Astrocyte (in vitro differentiated cells and primary cell): ENCODE results near the gene NR3C1. TPM values are rescaled to one million over a fixed set of nuclear protein-coding genes. Genes with fewer than 3 reads are reported as not detected.

Experiments
- DNase-seq: peaks from one replicate; pipeline ENCODE4 v3.0.0-alpha.2; 2010; ENCODE audit warnings: low read depth
- FAIRE-seq: peaks from 2 replicates; lab custom pipeline; 2011; peaks lifted over from hg19 to GRCh38; lab: Jason Lieb, UNC
- H2AFZ ChIP-seq: 2 replicates; pipeline ENCODE4 v1.6.0; 2012; ENCODE audit warnings: low read depth, low read length, inconsistent platforms
- H3K27ac ChIP-seq: 2 replicates; pipeline ENCODE4 v1.5.1; 2011; ENCODE audit warnings: low read depth, low read length, inconsistent platforms
- H3K27me3 ChIP-seq: 2 replicates; pipeline ENCODE4 v1.6.0; 2011; ENCODE audit warnings: low read length, inconsistent platforms; ENCODE audit not compliant: insufficient read depth
- H3K36me3 ChIP-seq: 2 replicates; pipeline ENCODE4 v1.5.1; 2011; ENCODE audit warnings: low read length, inconsistent platforms; ENCODE audit not compliant: insufficient read depth
- H3K4me1 ChIP-seq: 2 replicates; pipeline ENCODE4 v1.5.1; 2011; ENCODE audit warnings: low read length, inconsistent platforms; ENCODE audit not compliant: insufficient read depth
- H3K4me2 ChIP-seq: 2 replicates; pipeline ENCODE4 v1.6.0; 2012; ENCODE audit warnings: low read length, inconsistent platforms
- H3K4me3 ChIP-seq: 2 replicates; pipeline ENCODE4 v1.5.1; 2011; ENCODE audit warnings: low read depth, mild to moderate bottlenecking, low read length, inconsistent platforms; ENCODE audit not compliant: insufficient read depth
- H3K79me2 ChIP-seq: 2 replicates; pipeline ENCODE4 v1.6.0; 2012; ENCODE audit warnings: mild to moderate bottlenecking, low read length, inconsistent platforms; ENCODE audit not compliant: insufficient read depth
- H3K9ac ChIP-seq: 2 replicates; pipeline ENCODE4 v1.6.0; 2012; ENCODE audit warnings: mild to moderate bottlenecking, low read length, inconsistent platforms
- H3K9me3 ChIP-seq: 2 replicates; pipeline ENCODE4 v1.5.1; 2012; ENCODE audit warnings: low read depth, mild to moderate bottlenecking, low read length, inconsistent platforms; ENCODE audit not compliant: insufficient read depth
- H4K20me1 ChIP-seq: 2 replicates; pipeline ENCODE4 v1.6.0; 2012; ENCODE audit warnings: low read length, inconsistent platforms; ENCODE audit not compliant: insufficient read depth
- H3K27ac Mint-ChIP-seq: one replicate; pipeline ENCODE4 v1.8.0; 2021; ENCODE audit warnings: mild to moderate bottlenecking, mixed read lengths; ENCODE audit not compliant: unreplicated experiment
- H3K27me3 Mint-ChIP-seq: one replicate; pipeline ENCODE4 v1.8.0; 2021; ENCODE audit warnings: low read depth, mixed read lengths; ENCODE audit not compliant: unreplicated experiment
- H3K36me3 Mint-ChIP-seq: one replicate; pipeline ENCODE4 v1.8.0; 2021; ENCODE audit warnings: low read depth, mixed read lengths; ENCODE audit not compliant: unreplicated experiment
- H3K4me1 Mint-ChIP-seq: one replicate; pipeline ENCODE4 v1.8.0; 2021; ENCODE audit warnings: low read depth, mixed read lengths; ENCODE audit not compliant: unreplicated experiment
- H3K4me3 Mint-ChIP-seq: one replicate; pipeline ENCODE4 v1.8.0; 2021; ENCODE audit warnings: mild to moderate bottlenecking, moderate library complexity, mixed read lengths; ENCODE audit not compliant: unreplicated experiment
- H3K9me3 Mint-ChIP-seq: one replicate; pipeline ENCODE4 v1.8.0; 2021; ENCODE audit warnings: mild to moderate bottlenecking, mixed read lengths; ENCODE audit not compliant: unreplicated experiment
- CTCF ChIP-seq: IDR thresholded peaks from 2 replicates; pipeline ENCODE4 v1.5.1; 2011; ENCODE audit warnings: low read depth, mild to moderate bottlenecking, inconsistent platforms, low read length, moderate library complexity; ENCODE audit not compliant: insufficient read depth
- EZH2 ChIP-seq: IDR thresholded peaks from 2 replicates; pipeline ENCODE4 v1.6.1; 2012; ENCODE audit warnings: mild to moderate bottlenecking, low read length, inconsistent platforms; ENCODE audit not compliant: insufficient read depth
- total RNA-seq: library from RNA; stranded (reverse); gene quantifications from 2 replicates; pipeline ENCODE4 v1.2.1, GENCODE V29; 2021

The NR3C1 gene
- total RNA-seq, 1 donor from 2014 or later = 35.4 TPM

GRCh38 chr5:143271431-143271830 is 132.1 kb downstream of the NR3C1 start:
- Histone ChIP-seq H3K27me3 (no peaks in the 10 kb centered on the region), H3K36me3 (peaks cover 3% of the 10 kb centered on the region), H3K9ac (no peak overlapping the region), H3K4me1 (no peaks in the 10 kb centered on the region), H3K4me3 (no peak overlapping the region), H3K79me2 (no peaks in the 10 kb centered on the region), H2AFZ (no peak overlapping the region), H4K20me1 (no peaks in the 10 kb centered on the region), H3K27ac (no peak overlapping the region), H3K4me2 (no peak overlapping the region), H3K9me3 (no peaks in the 10 kb centered on the region)
- peaks cover 2% of the 10 kb centered on the region for H3K36me3 Mint-ChIP-seq
- no peak overlapping the region for H3K27ac Mint-ChIP-seq
- FAIRE-seq = no peak
- H3K27me3 Mint-ChIP-seq = no peaks in the 10 kb centered on the region
- no peak for DNase-seq
- TF ChIP-seq EZH2 (no peak), CTCF (no peak)
- H3K4me1 Mint-ChIP-seq = no peaks in the 10 kb centered on the region
- H3K9me3 Mint-ChIP-seq = peaks cover 7% of the 10 kb centered on the region
- no peak overlapping the region for H3K4me3 Mint-ChIP-seq

DNA sequence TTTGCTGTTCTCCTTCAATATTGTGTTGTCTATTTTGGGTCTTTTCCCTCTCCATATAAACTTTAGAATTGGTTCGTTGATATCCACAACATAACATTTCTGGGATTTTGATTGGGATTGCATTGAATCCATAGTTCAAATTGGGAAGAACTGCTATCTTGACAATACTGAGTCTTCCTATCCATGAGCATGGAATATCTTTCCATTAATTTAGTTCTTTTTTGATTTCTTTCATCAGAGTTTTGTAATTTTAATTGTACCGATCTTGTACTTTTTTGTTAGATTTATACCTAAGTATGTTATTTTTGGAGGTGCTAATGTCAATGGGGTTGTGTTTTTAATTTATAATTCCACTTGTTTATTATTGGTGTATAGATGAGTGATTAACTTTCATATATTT is 135.1 kb downstream of the NR3C1 start:
- no peak overlapping the region for H3K4me2 ChIP-seq
- H3K9me3 ChIP-seq = no peaks in the 10 kb centered on the region
- Mint-ChIP-seq H3K27me3 (no peaks in the 10 kb centered on the region), H3K36me3 (peaks cover 2% of the 10 kb centered on the region), H3K4me1 (no peaks in the 10 kb centered on the region), H3K4me3 (no peak overlapping the region), H3K27ac (no peak overlapping the region), H3K9me3 (peaks cover 7% of the 10 kb centered on the region)
- no peaks in the 10 kb centered on the region for H3K36me3 ChIP-seq
- H3K79me2 ChIP-seq = no peaks in the 10 kb centered on the region
- DNase-seq = no peak
- peak; percentile 26 for FAIRE-seq
- no peak overlapping the region for H3K9ac ChIP-seq
- no peak for TF ChIP-seq CTCF
- no peaks in the 10 kb centered on the region for H3K4me1 ChIP-seq
- H3K27ac ChIP-seq = no peak overlapping the region
- no peak overlapping the region for H3K4me3 ChIP-seq
- H3K27me3 ChIP-seq = no peaks in the 10 kb centered on the region
- no peaks in the 10 kb centered on the region for H4K20me1 ChIP-seq
- H2AFZ ChIP-seq = no peak overlapping the region

DNA sequence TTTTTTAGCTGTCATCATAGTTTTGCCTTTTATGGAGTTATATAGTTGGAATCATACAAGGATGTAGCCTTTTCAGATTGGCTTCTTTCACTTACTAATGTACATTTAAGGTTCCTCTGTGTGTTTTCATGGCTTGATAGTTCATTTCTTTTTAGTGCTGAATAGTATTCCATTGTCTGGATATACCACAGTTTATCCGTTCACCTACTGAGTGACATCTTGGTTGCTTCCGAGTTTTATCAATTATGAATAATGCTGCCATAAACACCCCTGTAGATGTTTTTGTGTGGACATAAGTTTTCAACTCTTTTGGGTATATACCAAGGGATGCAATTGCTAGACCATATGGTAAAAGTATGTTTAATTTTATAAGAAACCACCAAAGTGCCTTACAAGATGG is 136.3 kb downstream of the NR3C1 start:
- Mint-ChIP-seq H3K27ac (no peak overlapping the region), H3K4me3 (no peak overlapping the region), H3K36me3 (peaks cover 2% of the 10 kb centered on the region), H3K4me1 (peaks cover 3% of the 10 kb centered on the region), H3K9me3 (peaks cover 7% of the 10 kb centered on the region), H3K27me3 (no peaks in the 10 kb centered on the region)
- H3K4me1 ChIP-seq = no peaks in the 10 kb centered on the region
- H3K9me3 ChIP-seq = no peaks in the 10 kb centered on the region
- no peak overlapping the region for H3K4me2 ChIP-seq
- no peak overlapping the region for H3K27ac ChIP-seq
- DNase-seq = no peak
- no peaks in the 10 kb centered on the region for H3K27me3 ChIP-seq
- H4K20me1 ChIP-seq = no peaks in the 10 kb centered on the region
- no peak for FAIRE-seq
- H3K4me3 ChIP-seq = no peak overlapping the region
- H3K36me3 ChIP-seq = no peaks in the 10 kb centered on the region
- H3K9ac ChIP-seq = no peak overlapping the region
- H3K79me2 ChIP-seq = no peaks in the 10 kb centered on the region
- TF ChIP-seq CTCF (no peak), EZH2 (no peak)
- no peak overlapping the region for H2AFZ ChIP-seq
